Measurements from ENCODE around the gene NME1. TPM values are rescaled to one million over a fixed set of nuclear protein-coding genes. Genes with fewer than 3 reads are reported as not detected.

NME1 gene
- total and polyA plus RNA-seq, 9 of the 15 experiments (the other 6 are each of a cell fraction or from before 2014, with no cell fraction given), result 449 to 1,588 (median 604) TPM

DNA sequence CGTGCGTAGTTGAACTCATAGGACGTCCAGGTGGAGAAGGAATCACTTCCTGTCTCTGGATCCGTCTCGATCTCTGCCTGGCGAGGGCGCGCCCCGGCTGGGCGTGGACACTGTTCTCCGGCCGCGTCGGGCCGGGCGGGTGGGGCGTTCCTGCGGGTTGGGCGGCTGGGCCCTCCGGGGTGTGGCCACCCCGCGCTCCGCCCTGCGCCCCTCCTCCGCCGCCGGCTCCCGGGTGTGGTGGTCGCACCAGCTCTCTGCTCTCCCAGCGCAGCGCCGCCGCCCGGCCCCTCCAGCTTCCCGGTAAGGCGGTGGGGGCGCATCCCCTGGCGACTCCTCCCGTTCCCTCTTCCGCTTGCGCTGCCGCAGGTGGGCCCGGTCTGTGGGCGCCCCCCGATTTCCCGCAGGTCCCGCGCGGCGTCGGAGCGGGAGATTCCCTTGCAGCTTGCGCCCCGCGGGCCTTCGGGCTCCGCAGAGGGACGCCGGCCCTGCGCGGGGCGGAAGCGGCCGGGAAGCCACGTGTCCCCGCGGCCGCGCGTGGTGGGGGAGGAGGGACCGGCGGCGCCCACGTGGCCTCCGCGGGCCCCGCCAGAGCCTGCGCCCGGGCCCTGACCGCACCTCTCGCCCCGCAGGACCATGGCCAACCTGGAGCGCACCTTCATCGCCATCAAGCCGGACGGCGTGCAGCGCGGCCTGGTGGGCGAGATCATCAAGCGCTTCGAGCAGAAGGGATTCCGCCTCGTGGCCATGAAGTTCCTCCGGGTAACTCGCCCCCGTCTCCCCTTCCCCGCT is 13.0 kb downstream of the NME1 start, which contains the start of gene NME2 (continued):
- TF ChIP-seq RBFOX2 (IDR thresholded peaks at IDR 0.05; ENCODE audit: low read depth, low read length) (peak; percentile 89), SRSF9 (IDR thresholded peaks at IDR 0.05; ENCODE audit: borderline replicate concordance, low read depth, low read length) (no peak), CHD2 (IDR thresholded peaks at IDR 0.05; ENCODE audit: low read depth, low read length) (0 out of 2 replicates have a peak, but pooled peaks have one; percentile 25), HDAC8 (tag; IDR thresholded peaks at IDR 0.05) (0 out of 2 replicates have a peak, but pooled peaks have one; percentile 48), ZSCAN29 (IDR thresholded peaks at IDR 0.05) (no peak), RNF2 (IDR thresholded peaks at IDR 0.05) (peak; percentile 45; the same call in 1 of the 2 replicates), SMARCC2 (IDR thresholded peaks at IDR 0.05; ENCODE audit: low read depth) (no peak), ZNF277 (CRISPR knock-in tag; IDR thresholded peaks at IDR 0.05; ENCODE audit: borderline replicate concordance) (no peak), L3MBTL2 (IDR thresholded peaks at IDR 0.05) (peak; percentile 93), ZNF830 (CRISPR knock-in tag; IDR thresholded peaks at IDR 0.05) (0 out of 2 replicates have a peak, but pooled peaks have one; percentile 54), ZNF133 (CRISPR knock-in tag; IDR thresholded peaks at IDR 0.05) (no peak), HDAC1 (IDR thresholded peaks at IDR 0.05) (peak in 1 of 2 experiments; percentile 89; a peak in 2 of 4 replicates), NR4A1 (CRISPR knock-in tag; IDR thresholded peaks at IDR 0.05) (no peak), NR4A1 (tag; IDR thresholded peaks at IDR 0.05) (0 out of 2 replicates have a peak, but pooled peaks have one; percentile 25), SPI1 (IDR thresholded peaks at IDR 0.05; ENCODE audit: borderline replicate concordance, low read depth, low read length) (peak; percentile 70), GABPB1 (CRISPR knock-in tag; IDR thresholded peaks at IDR 0.05) (peak; percentile 51; the same call in 1 of the 2 replicates), EP300 (IDR thresholded peaks at IDR 0.05; ENCODE audit: low read length) (no peak), HNRNPK (IDR thresholded peaks at IDR 0.05; ENCODE audit: low read depth, low read length, poor library complexity, severe bottlenecking) (peak; percentile 10), SRF (CRISPR knock-in tag; IDR thresholded peaks at IDR 0.05) (0 out of 4 replicates have a peak, but pooled peaks of 1 of the 2 experiments have one; percentile 49), ZNF57 (CRISPR knock-in tag; IDR thresholded peaks at IDR 0.05) (no peak), ELF1 (tag; IDR thresholded peaks at IDR 0.05) (peak; percentile 63; the same call in 1 of the 2 replicates)
- TF ChIP-seq, protein P1, sequence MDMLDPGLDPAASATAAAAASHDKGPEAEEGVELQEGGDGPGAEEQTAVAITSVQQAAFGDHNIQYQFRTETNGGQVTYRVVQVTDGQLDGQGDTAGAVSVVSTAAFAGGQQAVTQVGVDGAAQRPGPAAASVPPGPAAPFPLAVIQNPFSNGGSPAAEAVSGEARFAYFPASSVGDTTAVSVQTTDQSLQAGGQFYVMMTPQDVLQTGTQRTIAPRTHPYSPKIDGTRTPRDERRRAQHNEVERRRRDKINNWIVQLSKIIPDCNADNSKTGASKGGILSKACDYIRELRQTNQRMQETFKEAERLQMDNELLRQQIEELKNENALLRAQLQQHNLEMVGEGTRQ (CRISPR knock-in tag; IDR thresholded peaks at IDR 0.05), result 0 out of 2 replicates have a peak, but pooled peaks have one; percentile 32
- TF ChIP-seq, protein P2, sequence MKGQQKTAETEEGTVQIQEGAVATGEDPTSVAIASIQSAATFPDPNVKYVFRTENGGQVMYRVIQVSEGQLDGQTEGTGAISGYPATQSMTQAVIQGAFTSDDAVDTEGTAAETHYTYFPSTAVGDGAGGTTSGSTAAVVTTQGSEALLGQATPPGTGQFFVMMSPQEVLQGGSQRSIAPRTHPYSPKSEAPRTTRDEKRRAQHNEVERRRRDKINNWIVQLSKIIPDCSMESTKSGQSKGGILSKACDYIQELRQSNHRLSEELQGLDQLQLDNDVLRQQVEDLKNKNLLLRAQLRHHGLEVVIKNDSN (CRISPR knock-in tag; IDR thresholded peaks at IDR 0.05), result peak; percentile 75
- TF ChIP-seq, protein P3, sequence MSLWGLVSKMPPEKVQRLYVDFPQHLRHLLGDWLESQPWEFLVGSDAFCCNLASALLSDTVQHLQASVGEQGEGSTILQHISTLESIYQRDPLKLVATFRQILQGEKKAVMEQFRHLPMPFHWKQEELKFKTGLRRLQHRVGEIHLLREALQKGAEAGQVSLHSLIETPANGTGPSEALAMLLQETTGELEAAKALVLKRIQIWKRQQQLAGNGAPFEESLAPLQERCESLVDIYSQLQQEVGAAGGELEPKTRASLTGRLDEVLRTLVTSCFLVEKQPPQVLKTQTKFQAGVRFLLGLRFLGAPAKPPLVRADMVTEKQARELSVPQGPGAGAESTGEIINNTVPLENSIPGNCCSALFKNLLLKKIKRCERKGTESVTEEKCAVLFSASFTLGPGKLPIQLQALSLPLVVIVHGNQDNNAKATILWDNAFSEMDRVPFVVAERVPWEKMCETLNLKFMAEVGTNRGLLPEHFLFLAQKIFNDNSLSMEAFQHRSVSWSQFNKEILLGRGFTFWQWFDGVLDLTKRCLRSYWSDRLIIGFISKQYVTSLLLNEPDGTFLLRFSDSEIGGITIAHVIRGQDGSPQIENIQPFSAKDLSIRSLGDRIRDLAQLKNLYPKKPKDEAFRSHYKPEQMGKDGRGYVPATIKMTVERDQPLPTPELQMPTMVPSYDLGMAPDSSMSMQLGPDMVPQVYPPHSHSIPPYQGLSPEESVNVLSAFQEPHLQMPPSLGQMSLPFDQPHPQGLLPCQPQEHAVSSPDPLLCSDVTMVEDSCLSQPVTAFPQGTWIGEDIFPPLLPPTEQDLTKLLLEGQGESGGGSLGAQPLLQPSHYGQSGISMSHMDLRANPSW (CRISPR knock-in tag; IDR thresholded peaks at IDR 0.05), result no peak

All from K562 (cell line).